GM12865 (cell line): Measurements from ENCODE around the gene CD200.
A peak's percentile ranks its signal among the peaks of the same experiment; 100 is the strongest.

ENCODE experiments used
- DNase-seq: peaks from one replicate; pipeline ENCODE4 v3.0.0; 2010; ENCODE audit warnings: low read depth
- H3K4me3 ChIP-seq: 2 replicates; pipeline ENCODE4 v1.5.1; 2011; ENCODE audit warnings: mild to moderate bottlenecking, low read depth, low read length, control low read depth
- TF ChIP-seq, protein P1 (sequence below): IDR thresholded peaks from 2 replicates; pipeline ENCODE4 v1.5.1; 2011; ENCODE audit warnings: low read length, control low read depth, low read depth, inconsistent platforms; ENCODE audit not compliant: insufficient read depth; ENCODE audit errors: missing control alignments

CD200 gene

DNA sequence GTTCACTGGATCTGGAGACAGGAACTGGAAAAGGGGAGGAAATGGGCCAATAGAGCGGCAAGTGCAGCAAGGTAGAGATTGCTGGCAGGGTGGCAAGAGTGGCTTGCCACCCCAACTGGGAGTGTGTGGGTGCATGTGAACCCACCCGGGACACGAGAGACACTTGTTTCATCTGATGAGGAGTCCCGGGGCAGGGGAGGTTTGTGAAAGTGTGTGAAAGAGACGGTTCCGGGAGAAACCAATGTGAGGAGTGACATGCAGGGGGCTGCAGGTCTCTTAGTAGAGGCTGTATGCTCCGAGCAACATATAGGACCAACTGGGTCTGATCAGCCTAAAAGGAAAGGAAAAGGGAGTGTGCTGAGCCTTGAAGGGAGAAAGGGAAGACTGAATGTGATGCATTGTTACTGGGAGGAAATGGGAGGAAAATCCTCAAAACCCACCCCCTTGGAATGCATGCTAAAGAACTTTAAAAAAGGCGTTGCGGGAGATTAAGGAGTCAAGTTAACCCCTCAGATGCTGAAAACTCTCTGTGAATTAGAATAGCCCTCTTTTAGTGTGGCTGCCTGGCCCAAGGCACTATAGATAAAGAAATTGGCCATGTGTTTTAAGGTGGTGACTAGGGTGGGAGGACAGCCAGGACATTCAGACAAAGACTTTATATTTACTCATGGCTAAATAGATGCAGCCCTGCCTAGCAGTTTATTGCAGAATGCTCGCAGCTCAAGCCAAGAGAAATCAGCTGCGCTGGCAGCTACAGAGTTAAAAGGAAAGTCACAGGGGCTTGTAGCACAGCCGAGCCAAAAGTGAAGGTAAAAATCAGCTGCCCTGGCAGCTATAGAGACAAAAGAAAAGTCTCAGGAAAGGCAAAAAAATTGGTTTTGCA lies 29.8 kb upstream of the CD200 start:
- H3K4me3 ChIP-seq: peak overlapping the region; percentile 69
- peak; percentile 27 for DNase-seq
- TF ChIP-seq, protein P1, sequence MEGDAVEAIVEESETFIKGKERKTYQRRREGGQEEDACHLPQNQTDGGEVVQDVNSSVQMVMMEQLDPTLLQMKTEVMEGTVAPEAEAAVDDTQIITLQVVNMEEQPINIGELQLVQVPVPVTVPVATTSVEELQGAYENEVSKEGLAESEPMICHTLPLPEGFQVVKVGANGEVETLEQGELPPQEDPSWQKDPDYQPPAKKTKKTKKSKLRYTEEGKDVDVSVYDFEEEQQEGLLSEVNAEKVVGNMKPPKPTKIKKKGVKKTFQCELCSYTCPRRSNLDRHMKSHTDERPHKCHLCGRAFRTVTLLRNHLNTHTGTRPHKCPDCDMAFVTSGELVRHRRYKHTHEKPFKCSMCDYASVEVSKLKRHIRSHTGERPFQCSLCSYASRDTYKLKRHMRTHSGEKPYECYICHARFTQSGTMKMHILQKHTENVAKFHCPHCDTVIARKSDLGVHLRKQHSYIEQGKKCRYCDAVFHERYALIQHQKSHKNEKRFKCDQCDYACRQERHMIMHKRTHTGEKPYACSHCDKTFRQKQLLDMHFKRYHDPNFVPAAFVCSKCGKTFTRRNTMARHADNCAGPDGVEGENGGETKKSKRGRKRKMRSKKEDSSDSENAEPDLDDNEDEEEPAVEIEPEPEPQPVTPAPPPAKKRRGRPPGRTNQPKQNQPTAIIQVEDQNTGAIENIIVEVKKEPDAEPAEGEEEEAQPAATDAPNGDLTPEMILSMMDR: no peak

DNA sequence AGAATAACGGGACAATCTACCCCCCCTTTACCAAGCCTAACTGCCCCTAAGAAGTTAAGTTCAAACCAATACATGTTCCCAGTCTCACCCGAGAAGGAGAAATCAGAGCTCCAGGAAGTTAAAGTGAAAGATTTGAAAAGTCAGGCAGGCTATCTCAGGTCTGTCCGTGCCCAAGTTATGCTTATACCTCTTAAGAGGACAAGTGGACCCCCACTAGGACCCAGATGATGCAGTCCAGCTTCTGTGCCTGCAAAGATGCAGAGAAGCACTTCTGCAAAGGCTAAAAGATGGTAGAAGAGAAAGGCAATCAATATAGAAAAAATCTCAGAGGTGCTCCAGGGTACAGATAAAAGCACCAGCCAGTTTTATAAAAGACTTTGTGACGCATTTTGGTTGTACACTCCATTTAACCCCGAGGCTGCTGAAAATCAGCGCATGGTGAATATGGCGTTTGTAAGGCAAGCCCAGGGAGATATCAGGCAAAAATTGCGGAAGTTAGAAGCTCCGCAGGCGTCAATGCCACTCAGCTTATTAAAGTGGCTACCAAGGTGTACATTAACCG lies 29.1 kb upstream of the CD200 start:
- peak overlapping the region; percentile 69 for H3K4me3 ChIP-seq
- TF ChIP-seq, protein P1: no peak
- peak; percentile 50 for DNase-seq

DNA sequence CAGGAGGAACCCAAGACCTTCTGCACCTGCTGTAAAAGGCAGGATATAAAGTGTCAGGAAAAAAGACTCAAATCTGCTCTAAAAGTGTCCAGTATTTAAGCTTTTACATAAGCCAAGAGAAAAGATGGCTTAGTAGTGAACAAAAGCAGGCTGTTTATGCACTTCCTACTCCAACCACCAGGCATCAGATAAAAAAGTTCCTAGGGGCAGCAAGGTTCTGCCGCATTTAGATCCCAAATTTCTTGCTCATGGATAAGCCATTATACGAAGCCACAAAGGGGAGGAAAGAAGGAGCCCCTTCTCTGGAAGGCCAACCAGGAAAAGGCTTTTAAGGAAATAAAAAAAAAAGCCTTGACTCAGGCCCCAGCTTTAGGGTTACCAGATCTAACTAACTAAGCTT lies 28.3 kb upstream of the CD200 start:
- TF ChIP-seq, protein P1: peak; percentile 27
- DNase-seq: no peak
- no peak overlapping the region for H3K4me3 ChIP-seq

DNA sequence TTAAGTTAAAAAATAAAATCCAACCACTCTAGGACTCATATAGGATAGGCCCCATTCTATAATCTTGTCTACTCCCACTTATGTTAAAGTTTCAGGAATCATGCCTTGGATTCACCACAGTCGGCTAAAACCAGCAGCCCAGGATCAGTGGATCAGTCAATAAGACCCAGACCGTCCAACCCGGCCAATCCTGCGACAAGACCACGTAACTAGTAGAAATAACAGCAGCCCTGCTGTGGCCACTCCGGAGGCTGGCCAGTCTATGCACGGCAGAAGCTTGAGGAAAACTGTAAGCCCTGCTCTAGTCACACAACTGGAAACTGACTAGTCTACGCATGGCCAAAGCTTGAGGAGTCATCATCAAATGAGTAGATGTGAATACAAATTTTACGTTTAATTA lies 26.1 kb upstream of the CD200 start:
- TF ChIP-seq, protein P1: no peak
- no peak for DNase-seq
- no peak overlapping the region for H3K4me3 ChIP-seq

DNA sequence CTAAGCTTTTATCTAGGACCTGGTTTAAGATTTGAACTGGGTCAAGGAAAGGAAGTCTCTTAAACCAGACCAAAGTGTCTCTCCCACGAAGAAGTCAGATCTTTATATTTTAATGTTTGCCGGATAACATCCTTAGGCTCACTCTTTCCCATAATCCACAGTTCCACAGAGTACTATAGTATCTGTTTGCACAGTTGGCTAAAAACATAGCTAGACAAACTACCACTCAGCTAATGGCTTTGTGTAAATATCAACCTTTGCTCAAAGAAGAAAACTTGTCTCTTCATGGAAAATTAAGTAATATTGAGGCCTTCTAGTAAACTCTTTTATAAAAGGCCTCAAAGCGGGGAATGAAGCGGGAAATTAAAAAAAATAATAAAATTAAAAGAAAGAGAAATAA lies 25.4 kb upstream of the CD200 start:
- H3K4me3 ChIP-seq: no peak overlapping the region
- no peak for DNase-seq
- TF ChIP-seq, protein P1: no peak

DNA sequence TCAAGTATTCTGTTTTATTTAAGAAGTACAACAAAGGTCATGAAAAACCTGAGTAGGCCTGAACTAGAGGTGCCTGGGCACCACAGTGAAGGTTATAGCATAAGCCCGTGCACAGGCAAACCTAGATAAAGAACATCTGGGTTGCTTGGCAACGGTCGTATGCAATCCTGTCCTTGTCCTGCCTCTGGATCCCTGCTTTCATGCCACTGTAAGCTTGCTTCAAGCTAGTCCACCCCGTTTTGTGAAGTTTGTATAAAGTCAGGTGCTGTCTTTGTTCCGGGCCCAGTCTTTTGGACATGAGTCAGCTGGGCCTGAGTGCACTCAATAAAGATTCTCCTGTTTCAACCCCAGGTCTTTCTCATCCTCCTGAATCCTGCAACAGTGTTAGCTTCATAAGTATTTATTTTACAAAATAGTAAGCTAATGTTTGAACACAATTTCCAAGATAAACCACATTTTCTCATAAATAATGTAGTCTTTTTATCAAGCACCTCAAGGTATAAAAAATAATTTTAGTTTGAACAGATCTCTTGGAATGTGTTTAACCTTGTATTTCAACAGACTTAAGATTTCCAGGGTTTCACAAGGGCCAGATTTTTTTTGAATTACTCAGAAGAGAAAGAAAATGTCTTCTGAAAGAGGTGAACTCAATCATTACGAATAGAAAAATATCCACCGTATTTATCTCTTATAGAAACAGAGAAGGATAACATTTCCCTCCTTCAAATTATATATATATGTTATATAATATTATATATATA lies 24.6 kb upstream of the CD200 start:
- TF ChIP-seq, protein P1: no peak
- no peak for DNase-seq
- H3K4me3 ChIP-seq: no peak overlapping the region
